HG02623 (cell line): ENCODE results near the gene NDST1.

Experiments used
- ATAC-seq: cut with Tn5 transposase; IDR thresholded peaks from one replicate; pipeline ENCODE4 v1.9.1; 2021; ENCODE audit warnings: moderate library complexity; ENCODE audit not compliant: unreplicated experiment

The NDST1 gene

GRCh38 chr5:150521939-150522503, 14.1 kb downstream of the NDST1 start:
- no peak for ATAC-seq

GRCh38 chr5:150522504-150523414, 14.8 kb downstream of the NDST1 start:
- no peak for ATAC-seq

GRCh38 chr5:150523472-150524350, 15.8 kb downstream of the NDST1 start:
- ATAC-seq: no peak

- ATAC-seq: no peak
These were observed 17.2 kb downstream of the NDST1 start for GRCh38 chr5:150525163-150525562.

GRCh38 chr5:150525781-150526180, 17.9 kb downstream of the NDST1 start:
- no peak for ATAC-seq

- ATAC-seq: no peak
These were observed 19.1 kb downstream of the NDST1 start for GRCh38 chr5:150527038-150527437.

GRCh38 chr5:150527808-150528207, 19.9 kb downstream of the NDST1 start:
- ATAC-seq: no peak

- ATAC-seq: no peak
These were observed 21.1 kb downstream of the NDST1 start for GRCh38 chr5:150528924-150529546.

- no peak for ATAC-seq
These were observed 21.6 kb downstream of the NDST1 start for GRCh38 chr5:150529555-150529954.

GRCh38 chr5:150530423-150530822, 22.5 kb downstream of the NDST1 start:
- ATAC-seq: no peak

GRCh38 chr5:150530951-150531588, 23.1 kb downstream of the NDST1 start:
- no peak for ATAC-seq

- no peak for ATAC-seq
These were observed 23.8 kb downstream of the NDST1 start for GRCh38 chr5:150531686-150532085.

GRCh38 chr5:150532151-150532550, 24.2 kb downstream of the NDST1 start:
- ATAC-seq: no peak

- ATAC-seq: no peak
These were observed 25.1 kb downstream of the NDST1 start for GRCh38 chr5:150532996-150533395.

GRCh38 chr5:150534811-150535210, 26.9 kb downstream of the NDST1 start:
- ATAC-seq: no peak

- ATAC-seq: no peak
These were observed 27.7 kb downstream of the NDST1 start for GRCh38 chr5:150535611-150536010.

- no peak for ATAC-seq
These were observed 30.3 kb downstream of the NDST1 start for GRCh38 chr5:150538007-150538917.

- ATAC-seq: no peak
These were observed 31.3 kb downstream of the NDST1 start for GRCh38 chr5:150539206-150539605.

GRCh38 chr5:150540042-150540441, 32.1 kb downstream of the NDST1 start:
- no peak for ATAC-seq
